Esophagus squamous epithelium (tissue), 5 donors: Measurements from ENCODE around the gene SNTB2. TPM values are rescaled to one million over a fixed set of nuclear protein-coding genes. Genes with fewer than 3 reads are reported as not detected.

ENCODE experiments used
- DNase-seq: peaks from one replicate; lab custom pipeline; 2025; lab: John Stamatoyannopoulos, UW
- H3K27ac ChIP-seq, 4 donors: fragments of 200-600 bp; sonication (generic); one replicate each; pipeline ENCODE4 v1.5.1; 2016 to 2019; ENCODE audit warnings: mild to moderate bottlenecking in 1 of 4
- H3K27me3 ChIP-seq, 4 donors: fragments of 200-600 bp; sonication (generic); 1 replicate in 3 of 4; 2 replicates in 1 of 4; pipeline versions ENCODE4 v1.5.1 to v1.6.0; 2017 to 2021; ENCODE audit warnings: antibody characterized with exemption in 1 of 4
- H3K36me3 ChIP-seq, 3 donors: fragments of 200-600 bp; sonication (generic); one replicate each; pipeline ENCODE4 v1.5.1; 2016 to 2019
- H3K4me1 ChIP-seq, 3 donors: fragments of 200-600 bp; sonication (generic); one replicate each; pipeline ENCODE4 v1.5.1; 2017 to 2019
- H3K4me3 ChIP-seq, 4 donors: fragments of 200-600 bp; sonication (generic); 1 replicate in 3 of 4; 2 replicates in 1 of 4; pipeline ENCODE4 v1.5.1; 2016 to 2019; ENCODE audit warnings: mild to moderate bottlenecking in 2 of 4, moderate library complexity in 1 of 4
- H3K9me3 ChIP-seq, 3 donors: fragments of 200-600 bp; sonication (generic); one replicate each; pipeline ENCODE4 v1.5.1; 2016 to 2019
- POLR2A ChIP-seq, 4 donors: fragments of 450-650 bp; IDR thresholded peaks; one replicate each; pipeline ENCODE4 v1.6.1; 2017; ENCODE audit warnings: antibody characterized with exemption in 4 of 4, mild to moderate bottlenecking in 4 of 4, moderate library complexity in 3 of 4
- WGBS, 2 donors: methylation state at CpG; one replicate each; pipeline ENCODE4 v1.1.5; 2018; 5-methylcytosine and 5-hydroxymethylcytosine counted together
- intact Hi-C: fragments of 100-400 bp; cut with DNase I; formaldehyde crosslinking; loops from one replicate; pipeline ENCODE4 v1.15.0; 2022
- total RNA-seq, 4 donors: library from RNA; depleted of rRNA; stranded (reverse); fragments of >200 nt; gene quantifications; one replicate each; pipeline ENCODE4 v1.1.0, GENCODE V29; 2016
- TF ChIP-seq, protein P1 (sequence below), 6 experiments: fragments of 450-650 bp in 4 of 6; fragments of 200-600 bp in 2 of 6; sonication (generic) in 2 of 6; IDR thresholded peaks; one replicate each; pipeline ENCODE4 v1.5.1; 2016 to 2019; ENCODE audit warnings: antibody characterized with exemption in 6 of 6, mild to moderate bottlenecking in 4 of 6, moderate library complexity in 4 of 6
- donor health status: DM: yes; HTN: yes; CAD: no.

Gene SNTB2
- total RNA-seq, 4 donors from 2014 or later: 25.5 to 49.6 (median 25.9) TPM

DNA sequence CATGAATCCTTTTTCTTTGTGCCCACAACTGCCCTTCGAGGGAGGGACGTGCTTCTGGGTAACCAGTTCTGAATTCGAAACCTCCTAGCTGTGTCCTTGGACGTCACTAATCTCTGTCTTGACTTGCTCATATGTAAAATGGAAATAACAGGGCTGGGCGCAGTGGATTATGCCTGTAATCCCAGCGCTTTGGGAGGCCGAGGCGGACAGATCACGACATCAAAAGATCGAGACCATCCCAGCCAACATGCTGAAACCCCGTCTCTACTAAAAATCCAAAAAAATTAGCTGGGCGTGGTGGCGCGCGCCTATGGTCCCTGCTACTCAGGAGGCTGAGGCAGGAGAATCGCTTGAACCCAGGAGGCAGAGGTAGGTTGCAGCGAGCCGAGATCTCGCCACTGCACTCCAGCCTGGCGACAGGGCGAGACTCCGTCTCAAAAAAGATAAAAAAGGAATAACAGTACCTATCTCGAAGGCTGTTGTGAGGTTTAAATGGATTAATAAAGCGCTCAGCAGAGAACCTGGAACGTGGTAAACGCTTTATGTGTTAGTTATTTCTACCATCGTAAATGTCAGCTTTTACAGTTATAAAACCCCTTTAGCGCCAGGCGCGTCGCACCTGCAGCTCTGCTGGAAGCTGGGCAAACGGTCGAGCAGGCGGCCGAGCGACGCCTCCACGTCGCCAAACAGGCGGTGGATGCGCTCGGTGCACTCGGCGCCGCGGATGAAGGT is 151.8 kb downstream of the SNTB2 start:
- Histone ChIP-seq H3K27me3 (no peaks in the 10 kb centered on the region), H3K36me3 (peaks cover 0 to 61% (median 24%) of the 10 kb centered on the region in 3 donors)
- WGBS, 2 donors: 13 to 23% methylated on average over 34 to 44 of the region's 46 CpGs

DNA sequence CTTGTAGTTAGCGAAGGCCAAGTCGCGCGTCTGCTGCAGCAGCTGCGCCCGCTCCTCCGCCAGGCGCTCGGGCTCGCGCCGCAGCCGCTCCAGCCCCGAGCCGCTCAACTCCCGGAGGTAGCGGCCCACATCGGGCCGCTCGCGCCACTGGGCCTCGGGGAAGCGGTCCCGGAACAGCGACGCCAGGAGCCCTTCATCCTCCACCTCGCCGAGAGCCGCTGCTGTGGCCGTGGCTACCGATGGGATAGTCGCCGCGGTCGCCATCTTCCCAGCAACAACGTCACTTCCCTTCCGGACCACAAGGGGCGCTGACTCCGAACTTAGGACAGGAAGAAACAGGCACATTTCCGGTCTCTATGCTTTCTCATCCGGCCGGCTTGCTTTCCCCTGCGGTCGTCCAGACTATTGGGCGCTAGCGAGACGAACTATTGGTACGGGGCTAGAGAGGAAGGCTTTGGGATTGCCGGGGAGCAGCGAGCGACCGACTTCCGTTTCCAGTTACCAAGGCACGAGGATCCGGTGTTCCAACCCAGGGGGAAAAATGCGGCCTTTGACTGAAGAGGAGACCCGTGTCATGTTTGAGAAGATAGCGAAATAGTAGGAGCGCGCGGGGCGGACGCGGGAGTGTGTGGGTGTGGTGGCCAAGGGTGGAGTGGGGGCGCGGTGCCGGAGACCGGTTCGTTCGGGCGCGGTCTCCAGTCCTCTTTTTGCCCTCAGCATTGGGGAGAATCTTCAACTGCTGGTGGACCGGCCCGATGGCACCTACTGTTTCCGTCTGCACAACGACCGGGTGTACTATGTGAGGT is 152.5 kb downstream of the SNTB2 start, which contains the start of the genes COG8 and NIP7:
COG8 (minus strand) TSS at position 276 of the 806 bp plus-strand sequence; CDS start at position 264, 12 bp downstream.
NIP7 (plus strand) TSS at position 484 of the 806 bp plus-strand sequence; CDS start at position 542, 58 bp downstream.
- DNase-seq: peak; percentile 77
- Histone ChIP-seq H3K9me3 (no peaks in the 10 kb centered on the region), H3K27me3 (no peaks in the 10 kb centered on the region), H3K36me3 (peaks cover 0 to 61% (median 16%) of the 10 kb centered on the region in 3 donors), H3K4me3 (peak within 1 kb of the TSS; percentile 70 to 93 (median 84)), H3K27ac (peak within 1 kb of the TSS; percentile 85 to 92 (median 89)), H3K4me1 (peaks cover 17 to 43% (median 24%) of the 10 kb centered on the region in 3 donors)
- TF ChIP-seq, protein P1, sequence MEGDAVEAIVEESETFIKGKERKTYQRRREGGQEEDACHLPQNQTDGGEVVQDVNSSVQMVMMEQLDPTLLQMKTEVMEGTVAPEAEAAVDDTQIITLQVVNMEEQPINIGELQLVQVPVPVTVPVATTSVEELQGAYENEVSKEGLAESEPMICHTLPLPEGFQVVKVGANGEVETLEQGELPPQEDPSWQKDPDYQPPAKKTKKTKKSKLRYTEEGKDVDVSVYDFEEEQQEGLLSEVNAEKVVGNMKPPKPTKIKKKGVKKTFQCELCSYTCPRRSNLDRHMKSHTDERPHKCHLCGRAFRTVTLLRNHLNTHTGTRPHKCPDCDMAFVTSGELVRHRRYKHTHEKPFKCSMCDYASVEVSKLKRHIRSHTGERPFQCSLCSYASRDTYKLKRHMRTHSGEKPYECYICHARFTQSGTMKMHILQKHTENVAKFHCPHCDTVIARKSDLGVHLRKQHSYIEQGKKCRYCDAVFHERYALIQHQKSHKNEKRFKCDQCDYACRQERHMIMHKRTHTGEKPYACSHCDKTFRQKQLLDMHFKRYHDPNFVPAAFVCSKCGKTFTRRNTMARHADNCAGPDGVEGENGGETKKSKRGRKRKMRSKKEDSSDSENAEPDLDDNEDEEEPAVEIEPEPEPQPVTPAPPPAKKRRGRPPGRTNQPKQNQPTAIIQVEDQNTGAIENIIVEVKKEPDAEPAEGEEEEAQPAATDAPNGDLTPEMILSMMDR (IDR thresholded peaks at IDR 0.05): peak; percentile 70 to 96 (median 91)
- TF ChIP-seq POLR2A (IDR thresholded peaks at IDR 0.05): peak in 3 of 4 donors; percentile 52 to 65 (median 53)
- intact Hi-C loops: no loop called here
- WGBS, 2 donors: 0% methylated on average over 6 to 31 of the region's 77 CpGs

More for the DNA sequence above, 151.8 kb downstream of the SNTB2 start:
- peak overlapping the region; percentile 85 to 92 (median 89) for H3K27ac ChIP-seq
- no peaks in the 10 kb centered on the region for H3K9me3 ChIP-seq
- H3K4me3 ChIP-seq: peak overlapping the region; percentile 70 to 93 (median 84)
- intact Hi-C loops: no loop called here
- TF ChIP-seq, protein P1 (IDR thresholded peaks at IDR 0.05): no peak
- no peak for TF ChIP-seq POLR2A (IDR thresholded peaks at IDR 0.05)
- H3K4me1 ChIP-seq: peaks cover 17 to 43% (median 24%) of the 10 kb centered on the region in 3 donors
- DNase-seq: no peak

DNA sequence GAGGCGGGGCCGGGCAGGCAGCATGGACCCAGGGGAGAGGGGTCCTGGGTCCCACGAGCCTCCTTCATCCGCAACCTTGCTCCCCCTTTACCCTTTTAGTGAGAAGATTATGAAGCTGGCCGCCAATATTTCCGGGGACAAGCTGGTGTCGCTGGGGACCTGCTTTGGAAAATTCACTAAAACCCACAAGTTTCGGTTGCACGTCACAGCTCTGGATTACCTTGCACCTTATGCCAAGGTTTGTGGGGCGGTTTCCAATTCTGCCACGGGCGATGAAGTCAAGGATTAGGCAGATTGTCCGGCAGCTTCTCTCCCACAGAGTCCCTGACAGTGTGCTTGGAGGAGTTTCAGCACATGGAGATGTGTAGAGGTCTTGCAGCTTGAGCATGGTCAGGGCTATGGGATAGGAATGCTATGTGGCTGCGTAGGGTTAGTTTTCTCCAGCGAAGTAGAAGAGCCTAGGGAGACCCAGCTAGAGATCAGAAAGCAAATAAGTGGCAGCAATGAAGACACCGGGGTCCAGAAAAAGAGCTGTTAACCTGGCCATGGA is 153.2 kb downstream of the SNTB2 start:
- Histone ChIP-seq H3K36me3 (peaks cover 0 to 61% (median 9%) of the 10 kb centered on the region in 3 donors), H3K4me3 (peak overlapping the region; percentile 70 to 93 (median 84)), H3K9me3 (no peaks in the 10 kb centered on the region), H3K27ac (peak overlapping the region; percentile 85 to 92 (median 89)), H3K4me1 (peaks cover 17 to 43% (median 24%) of the 10 kb centered on the region in 3 donors), H3K27me3 (no peaks in the 10 kb centered on the region)
- TF ChIP-seq, protein P1 (IDR thresholded peaks at IDR 0.05): no peak
- no peak for TF ChIP-seq POLR2A (IDR thresholded peaks at IDR 0.05)
- 8 to 16% methylated on average over 5 to 15 of the region's 16 CpGs for WGBS, 2 donors
- intact Hi-C loops: no loop called here
- no peak for DNase-seq

DNA sequence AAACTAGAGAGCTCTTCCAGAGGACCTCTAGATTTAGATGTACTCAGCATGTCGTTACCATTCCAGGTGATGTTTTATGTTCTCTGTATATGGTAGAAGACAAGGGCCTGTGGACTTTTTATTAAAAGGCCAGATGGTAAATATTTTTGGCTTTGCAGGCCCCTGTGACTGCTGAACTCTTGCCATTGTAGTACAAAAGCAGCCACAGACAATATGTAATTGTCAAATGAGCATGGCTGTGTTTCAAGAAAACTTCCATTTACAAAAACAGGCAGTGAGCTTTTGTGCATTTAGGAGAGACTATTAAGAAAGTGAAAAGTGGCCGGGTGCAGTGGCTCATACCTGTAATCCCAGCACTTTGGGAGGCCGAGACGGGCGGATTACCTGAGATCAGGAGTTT is 157.2 kb downstream of the SNTB2 start:
- DNase-seq: no peak
- Histone ChIP-seq H3K4me3 (no peak overlapping the region), H3K27ac (no peak overlapping the region), H3K9me3 (no peaks in the 10 kb centered on the region), H3K36me3 (peaks cover 0 to 52% (median 5%) of the 10 kb centered on the region in 3 donors), H3K27me3 (no peaks in the 10 kb centered on the region), H3K4me1 (peaks cover 9 to 22% (median 10%) of the 10 kb centered on the region in 3 donors)
- intact Hi-C loops: no loop called here
- TF ChIP-seq, protein P1 (IDR thresholded peaks at IDR 0.05): no peak
- TF ChIP-seq POLR2A (IDR thresholded peaks at IDR 0.05): no peak
- 96 to 98% methylated on average over 5 of the region's 5 CpGs for WGBS, 2 donors
